ENCODE measurements around the gene TBC1D9.
A peak's percentile ranks its signal among the peaks of the same experiment; 100 is the strongest.

TBC1D9 gene

DNA sequence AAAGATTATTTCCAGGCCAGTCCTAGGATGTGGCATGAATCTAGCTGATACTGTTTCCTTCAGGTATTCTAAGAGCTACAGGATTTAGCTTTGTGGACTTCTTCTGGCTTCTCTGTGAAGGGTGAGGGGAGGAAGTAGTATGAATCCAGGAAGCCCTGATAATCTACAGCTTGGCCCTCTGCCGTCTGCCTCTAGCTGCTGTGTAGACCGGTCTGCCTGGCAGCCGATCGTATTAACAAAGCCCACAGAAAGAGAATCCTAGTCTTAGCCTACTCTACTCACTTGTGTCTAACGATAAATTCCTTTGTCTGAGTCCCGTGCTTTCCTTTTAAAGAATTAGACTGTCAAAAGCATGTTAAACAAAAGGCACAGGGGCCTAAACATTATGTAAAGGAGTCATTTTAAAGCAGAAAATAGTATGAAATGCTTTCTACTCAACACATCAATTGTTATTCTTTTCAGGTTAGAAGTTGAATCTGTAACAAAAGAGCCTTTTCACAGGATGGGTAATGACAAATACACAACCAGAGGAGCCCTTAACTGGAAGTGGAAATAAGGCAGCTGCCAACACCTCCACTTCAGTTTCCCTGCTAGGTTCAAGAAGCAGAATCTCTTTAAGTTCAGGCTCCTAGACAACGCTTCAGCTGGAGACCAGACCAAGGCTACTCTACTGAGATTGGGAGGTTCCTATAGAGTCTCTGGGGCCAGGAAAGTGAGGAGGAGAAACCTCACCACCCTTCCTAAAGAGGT lies 138.5 kb downstream of the TBC1D9 start:
- H2AFZ ChIP-seq (ENCODE audit: low read depth, low read length): no peak overlapping the region

DNA sequence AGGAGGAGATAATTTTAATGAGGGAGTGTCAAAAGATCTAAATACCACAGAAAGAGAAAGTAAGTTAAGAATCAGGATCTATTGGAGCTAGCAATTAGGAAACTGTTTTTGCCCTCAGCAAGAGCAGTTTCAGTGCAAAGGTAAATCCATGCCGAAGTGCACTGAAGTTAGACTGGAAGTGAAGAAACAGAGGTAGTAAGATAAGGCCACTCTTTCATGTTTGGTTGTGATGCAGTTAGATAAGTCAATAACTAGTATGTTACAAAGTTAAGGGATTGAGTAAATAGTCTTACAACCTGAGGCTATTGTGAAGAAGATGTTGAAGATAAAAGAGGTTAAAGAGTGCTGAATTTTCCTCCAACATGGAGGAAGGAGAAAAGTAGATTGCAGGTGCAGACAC lies 140.7 kb downstream of the TBC1D9 start:
- H3K4me1 ChIP-seq (ENCODE audit: low read length): peaks cover 11% of the 10 kb centered on the region
- H3K79me2 ChIP-seq (ENCODE audit: low read length): no peaks in the 10 kb centered on the region
- no peaks in the 10 kb centered on the region for H3K9me3 ChIP-seq (ENCODE audit: insufficient read depth, low read length)
- H3K36me3 ChIP-seq (replicated peaks; ENCODE audit: low read depth, low read length): no peaks in the 10 kb centered on the region
- TF ChIP-seq, protein P1, sequence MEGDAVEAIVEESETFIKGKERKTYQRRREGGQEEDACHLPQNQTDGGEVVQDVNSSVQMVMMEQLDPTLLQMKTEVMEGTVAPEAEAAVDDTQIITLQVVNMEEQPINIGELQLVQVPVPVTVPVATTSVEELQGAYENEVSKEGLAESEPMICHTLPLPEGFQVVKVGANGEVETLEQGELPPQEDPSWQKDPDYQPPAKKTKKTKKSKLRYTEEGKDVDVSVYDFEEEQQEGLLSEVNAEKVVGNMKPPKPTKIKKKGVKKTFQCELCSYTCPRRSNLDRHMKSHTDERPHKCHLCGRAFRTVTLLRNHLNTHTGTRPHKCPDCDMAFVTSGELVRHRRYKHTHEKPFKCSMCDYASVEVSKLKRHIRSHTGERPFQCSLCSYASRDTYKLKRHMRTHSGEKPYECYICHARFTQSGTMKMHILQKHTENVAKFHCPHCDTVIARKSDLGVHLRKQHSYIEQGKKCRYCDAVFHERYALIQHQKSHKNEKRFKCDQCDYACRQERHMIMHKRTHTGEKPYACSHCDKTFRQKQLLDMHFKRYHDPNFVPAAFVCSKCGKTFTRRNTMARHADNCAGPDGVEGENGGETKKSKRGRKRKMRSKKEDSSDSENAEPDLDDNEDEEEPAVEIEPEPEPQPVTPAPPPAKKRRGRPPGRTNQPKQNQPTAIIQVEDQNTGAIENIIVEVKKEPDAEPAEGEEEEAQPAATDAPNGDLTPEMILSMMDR (IDR thresholded peaks at IDR 0.05; ENCODE audit: low read depth, low read length): no peak
- TF ChIP-seq EZH2phosphoT487 (IDR thresholded peaks at IDR 0.05; ENCODE audit: low read depth): no peak
- no peak overlapping the region for H3K4me2 ChIP-seq (ENCODE audit: low read length)
- no peak overlapping the region for H3K9ac ChIP-seq (ENCODE audit: low read length)
- no peaks in the 10 kb centered on the region for H4K20me1 ChIP-seq (ENCODE audit: insufficient read depth, low read length)
- H3K27ac ChIP-seq (ENCODE audit: low read length): no peak overlapping the region
- no peaks in the 10 kb centered on the region for H3K27me3 ChIP-seq (ENCODE audit: low read depth, low read length)
- no peak overlapping the region for H2AFZ ChIP-seq (ENCODE audit: low read depth, low read length)
- H3K4me3 ChIP-seq (ENCODE audit: low read length): no peak overlapping the region

More for the DNA sequence above, 138.5 kb downstream of the TBC1D9 start:
- Histone ChIP-seq H3K4me2 (ENCODE audit: low read length) (no peak overlapping the region), H3K4me3 (ENCODE audit: low read length) (no peak overlapping the region), H3K79me2 (ENCODE audit: low read length) (no peaks in the 10 kb centered on the region), H3K9ac (ENCODE audit: low read length) (no peak overlapping the region), H3K36me3 (replicated peaks; ENCODE audit: low read depth, low read length) (no peaks in the 10 kb centered on the region), H3K9me3 (ENCODE audit: insufficient read depth, low read length) (no peaks in the 10 kb centered on the region), H3K4me1 (ENCODE audit: low read length) (peaks cover 1% of the 10 kb centered on the region), H3K27ac (ENCODE audit: low read length) (no peak overlapping the region), H4K20me1 (ENCODE audit: insufficient read depth, low read length) (no peaks in the 10 kb centered on the region), H3K27me3 (ENCODE audit: low read depth, low read length) (no peaks in the 10 kb centered on the region)
- TF ChIP-seq EZH2phosphoT487 (IDR thresholded peaks at IDR 0.05; ENCODE audit: low read depth): no peak
- TF ChIP-seq, protein P1 (IDR thresholded peaks at IDR 0.05; ENCODE audit: low read depth, low read length): no peak

DNA sequence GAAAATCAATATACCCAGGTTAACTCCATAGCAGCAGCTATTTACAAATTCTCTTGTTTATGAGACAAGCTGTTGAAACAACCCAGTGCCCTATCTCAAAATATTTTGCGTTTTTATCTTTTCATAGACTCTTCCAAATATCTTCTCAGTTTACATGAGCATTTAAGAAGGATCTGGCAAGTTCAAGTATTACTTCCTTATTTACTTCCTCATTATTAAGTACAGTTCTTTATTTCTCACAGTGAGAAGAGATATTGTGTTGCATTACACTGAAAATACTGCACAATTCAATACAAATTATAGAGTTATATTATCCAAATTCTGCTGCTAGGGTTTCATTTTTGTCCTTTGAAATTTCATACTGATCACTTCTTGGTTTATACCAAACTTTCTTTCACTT lies 143.8 kb downstream of the TBC1D9 start:
- H3K27me3 ChIP-seq (ENCODE audit: low read depth, low read length): no peaks in the 10 kb centered on the region
- H3K27ac ChIP-seq (ENCODE audit: low read length): no peak overlapping the region
- TF ChIP-seq, protein P1 (IDR thresholded peaks at IDR 0.05; ENCODE audit: low read depth, low read length): no peak
- TF ChIP-seq EZH2phosphoT487 (IDR thresholded peaks at IDR 0.05; ENCODE audit: low read depth): no peak
- H3K9me3 ChIP-seq (ENCODE audit: insufficient read depth, low read length): no peaks in the 10 kb centered on the region
- H4K20me1 ChIP-seq (ENCODE audit: insufficient read depth, low read length): no peaks in the 10 kb centered on the region
- peaks cover 14% of the 10 kb centered on the region for H3K4me1 ChIP-seq (ENCODE audit: low read length)
- no peaks in the 10 kb centered on the region for H3K36me3 ChIP-seq (replicated peaks; ENCODE audit: low read depth, low read length)
- no peaks in the 10 kb centered on the region for H3K79me2 ChIP-seq (ENCODE audit: low read length)
- no peak overlapping the region for H3K9ac ChIP-seq (ENCODE audit: low read length)
- no peak overlapping the region for H2AFZ ChIP-seq (ENCODE audit: low read depth, low read length)
- H3K4me3 ChIP-seq (ENCODE audit: low read length): no peak overlapping the region
- H3K4me2 ChIP-seq (ENCODE audit: low read length): peak overlapping the region; percentile 3; the same call in 1 of the 2 replicates

DNA sequence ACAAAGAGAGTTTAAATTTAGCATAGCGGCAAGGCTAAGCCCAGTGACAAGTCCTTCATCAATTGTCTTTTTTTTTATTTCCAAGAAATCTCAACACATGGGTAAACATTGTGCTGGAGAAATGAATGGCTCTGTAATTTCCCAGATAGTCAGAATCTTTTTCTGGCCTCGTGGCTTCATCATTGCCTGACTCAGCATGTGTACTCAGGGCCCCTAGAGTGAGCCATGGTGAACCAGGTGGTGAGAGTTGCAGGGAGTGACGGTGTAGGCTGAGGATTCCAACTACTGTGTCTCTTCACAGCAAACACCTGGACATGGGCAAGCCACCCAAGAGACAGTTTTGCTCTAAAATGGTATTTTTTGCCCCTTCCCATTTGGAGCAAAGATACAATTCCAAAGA lies 144.3 kb downstream of the TBC1D9 start:
- TF ChIP-seq EZH2phosphoT487 (IDR thresholded peaks at IDR 0.05; ENCODE audit: low read depth): no peak
- TF ChIP-seq, protein P1 (IDR thresholded peaks at IDR 0.05; ENCODE audit: low read depth, low read length): no peak
- Histone ChIP-seq H3K4me2 (ENCODE audit: low read length) (no peak overlapping the region), H3K27me3 (ENCODE audit: low read depth, low read length) (no peaks in the 10 kb centered on the region), H3K9me3 (ENCODE audit: insufficient read depth, low read length) (no peaks in the 10 kb centered on the region), H2AFZ (ENCODE audit: low read depth, low read length) (no peak overlapping the region), H3K79me2 (ENCODE audit: low read length) (no peaks in the 10 kb centered on the region), H3K9ac (ENCODE audit: low read length) (no peak overlapping the region), H4K20me1 (ENCODE audit: insufficient read depth, low read length) (no peaks in the 10 kb centered on the region), H3K36me3 (replicated peaks; ENCODE audit: low read depth, low read length) (no peaks in the 10 kb centered on the region), H3K4me3 (ENCODE audit: low read length) (no peak overlapping the region), H3K4me1 (ENCODE audit: low read length) (peaks cover 14% of the 10 kb centered on the region), H3K27ac (ENCODE audit: low read length) (no peak overlapping the region)

Data from OCI-LY3 (cell line).